Stimulated activated memory B cell treated with anti-CD40 and anti-IgM and Interleukin-4, amounts not matched to agents 10 μg/mL and 1 μg/mL and 100 μg/mL, for 72 hours (primary cell): ENCODE data around the gene TRPM1.

Experiments used
- ATAC-seq: fragments of 150-1000 bp; cut with Tn5 transposase; 2 replicates; pipeline ENCODE4 v1.10.0; 2021
- H3K27ac Mint-ChIP-seq: one replicate; pipeline ENCODE4 v1.8.0; 2022; ENCODE audit warnings: mild to moderate bottlenecking, mixed read lengths
- H3K27me3 Mint-ChIP-seq: one replicate; pipeline ENCODE4 v1.8.0; 2022; ENCODE audit warnings: mixed read lengths
- H3K36me3 Mint-ChIP-seq: one replicate; pipeline ENCODE4 v1.8.0; 2022; ENCODE audit warnings: mixed read lengths
- H3K4me1 Mint-ChIP-seq: one replicate; pipeline ENCODE4 v1.8.0; 2022; ENCODE audit warnings: mixed read lengths
- H3K4me3 Mint-ChIP-seq: one replicate; pipeline ENCODE4 v1.8.0; 2022; ENCODE audit warnings: mild to moderate bottlenecking, moderate library complexity, mixed read lengths
- H3K9me3 Mint-ChIP-seq: one replicate; pipeline ENCODE4 v1.8.0; 2022; ENCODE audit warnings: mixed read lengths

TRPM1 gene

DNA sequence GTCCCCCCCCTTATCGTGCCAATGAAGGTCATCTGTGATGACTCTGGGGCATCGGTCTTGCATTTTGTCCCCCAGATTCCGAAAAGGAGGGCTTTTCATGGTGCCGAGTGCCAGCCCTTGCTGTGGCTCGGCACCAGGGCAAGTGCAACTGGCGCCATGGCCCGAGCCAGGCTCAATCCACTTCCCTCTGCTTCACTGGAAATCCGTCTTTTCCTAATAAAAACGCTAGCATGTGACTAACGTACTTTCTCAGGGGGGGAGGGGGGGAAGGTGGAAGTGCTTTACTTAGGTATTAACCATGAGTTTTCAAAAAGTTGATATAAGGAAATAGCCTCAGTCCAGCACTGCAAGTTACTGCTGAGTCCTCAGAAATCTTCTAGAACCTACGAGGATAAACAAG lies 20.5 kb downstream of the TRPM1 start:
- Mint-ChIP-seq H3K36me3 (no peaks in the 10 kb centered on the region), H3K9me3 (no peaks in the 10 kb centered on the region), H3K4me3 (peak overlapping the region; percentile 82), H3K27me3 (no peaks in the 10 kb centered on the region), H3K27ac (no peak overlapping the region), H3K4me1 (peaks cover 33% of the 10 kb centered on the region)
- ATAC-seq = no peak

DNA sequence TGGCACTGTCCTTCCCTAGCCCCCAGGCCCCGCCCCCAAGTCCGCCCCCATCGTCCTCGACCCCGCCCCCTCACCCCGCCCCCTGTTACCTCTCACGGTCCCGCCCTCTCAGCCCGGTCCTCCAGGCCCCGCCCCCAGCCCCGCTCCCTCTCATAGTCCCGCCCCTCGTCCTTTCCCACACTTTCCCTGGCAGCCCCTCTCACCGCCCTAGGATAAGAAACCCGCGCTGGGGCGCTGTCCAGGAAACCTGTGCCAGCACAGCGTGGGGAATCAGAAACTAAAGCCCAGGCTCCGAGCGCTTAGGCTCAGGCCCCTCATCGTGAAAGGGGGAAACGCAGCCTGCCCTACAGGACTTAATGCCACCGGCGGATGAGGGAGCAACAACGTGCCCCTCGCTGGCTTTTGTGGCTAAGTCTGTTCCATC lies 20.9 kb downstream of the TRPM1 start:
- no peaks in the 10 kb centered on the region for H3K9me3 Mint-ChIP-seq
- H3K4me1 Mint-ChIP-seq = peaks cover 33% of the 10 kb centered on the region
- no peaks in the 10 kb centered on the region for H3K27me3 Mint-ChIP-seq
- peak overlapping the region; percentile 82 for H3K4me3 Mint-ChIP-seq
- ATAC-seq = peak; percentile 74
- H3K27ac Mint-ChIP-seq = no peak overlapping the region
- no peaks in the 10 kb centered on the region for H3K36me3 Mint-ChIP-seq

DNA sequence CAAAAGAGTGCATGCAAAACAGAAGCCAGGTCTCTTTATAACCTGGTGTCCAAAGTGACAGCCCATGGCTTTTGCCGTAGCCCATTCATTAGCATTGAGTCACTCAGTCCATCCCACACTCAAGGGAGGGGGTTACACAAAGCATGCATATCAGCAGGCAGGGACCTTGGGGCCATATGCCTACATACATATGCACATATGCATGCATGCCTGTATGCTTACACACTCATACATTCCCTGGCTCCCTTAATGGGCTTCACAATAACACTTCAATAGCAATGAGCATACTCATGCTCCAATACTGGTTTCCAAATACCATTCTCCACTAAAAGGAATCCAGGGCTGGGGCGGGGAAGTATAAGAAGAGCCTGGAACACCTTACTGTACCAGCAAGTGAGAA lies 22.0 kb downstream of the TRPM1 start:
- Mint-ChIP-seq H3K36me3 (no peaks in the 10 kb centered on the region), H3K27me3 (no peaks in the 10 kb centered on the region), H3K4me1 (peaks cover 33% of the 10 kb centered on the region), H3K4me3 (no peak overlapping the region), H3K9me3 (peaks cover 4% of the 10 kb centered on the region), H3K27ac (no peak overlapping the region)
- ATAC-seq = no peak

GRCh38 chr15:31078471-31078870 lies 23.1 kb downstream of the TRPM1 start:
- Mint-ChIP-seq H3K4me1 (peaks cover 33% of the 10 kb centered on the region), H3K9me3 (peaks cover 4% of the 10 kb centered on the region), H3K27ac (no peak overlapping the region), H3K4me3 (no peak overlapping the region), H3K36me3 (no peaks in the 10 kb centered on the region), H3K27me3 (no peaks in the 10 kb centered on the region)
- ATAC-seq = no peak

GRCh38 chr15:31077941-31078340 lies 23.6 kb downstream of the TRPM1 start:
- ATAC-seq = no peak
- Mint-ChIP-seq H3K4me3 (no peak overlapping the region), H3K4me1 (peaks cover 31% of the 10 kb centered on the region), H3K9me3 (peaks cover 4% of the 10 kb centered on the region), H3K27me3 (no peaks in the 10 kb centered on the region), H3K27ac (no peak overlapping the region), H3K36me3 (no peaks in the 10 kb centered on the region)

DNA sequence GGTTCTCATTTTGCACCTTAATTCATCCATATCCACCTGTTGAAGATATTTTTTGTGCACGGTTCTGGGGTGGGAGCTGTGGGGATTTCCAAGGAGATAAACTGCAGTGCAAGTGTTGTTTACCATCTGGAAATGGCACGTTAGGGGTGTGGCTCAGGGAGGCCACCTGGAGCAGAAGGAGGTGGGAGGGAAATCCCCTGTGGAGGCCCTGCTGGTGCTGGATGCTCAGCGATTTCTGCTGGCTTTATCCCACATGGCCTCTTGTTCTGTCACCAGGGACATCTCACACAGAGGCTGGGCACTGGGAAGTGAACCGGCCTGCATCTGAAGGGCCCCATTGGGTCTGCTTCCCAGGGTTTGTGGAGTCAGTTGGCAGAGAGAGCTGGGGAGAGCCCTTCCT lies 24.3 kb downstream of the TRPM1 start:
- no peak for ATAC-seq
- Mint-ChIP-seq H3K36me3 (no peaks in the 10 kb centered on the region), H3K4me3 (no peak overlapping the region), H3K4me1 (peaks cover 23% of the 10 kb centered on the region), H3K9me3 (peaks cover 4% of the 10 kb centered on the region), H3K27ac (no peak overlapping the region), H3K27me3 (no peaks in the 10 kb centered on the region)

- H3K4me1 Mint-ChIP-seq = peaks cover 12% of the 10 kb centered on the region
- no peak for ATAC-seq
- H3K36me3 Mint-ChIP-seq = no peaks in the 10 kb centered on the region
- H3K27me3 Mint-ChIP-seq = no peaks in the 10 kb centered on the region
- no peak overlapping the region for H3K4me3 Mint-ChIP-seq
- H3K9me3 Mint-ChIP-seq = peaks cover 4% of the 10 kb centered on the region
- H3K27ac Mint-ChIP-seq = no peak overlapping the region
These were observed 27.2 kb downstream of the TRPM1 start for GRCh38 chr15:31074321-31074720.

DNA sequence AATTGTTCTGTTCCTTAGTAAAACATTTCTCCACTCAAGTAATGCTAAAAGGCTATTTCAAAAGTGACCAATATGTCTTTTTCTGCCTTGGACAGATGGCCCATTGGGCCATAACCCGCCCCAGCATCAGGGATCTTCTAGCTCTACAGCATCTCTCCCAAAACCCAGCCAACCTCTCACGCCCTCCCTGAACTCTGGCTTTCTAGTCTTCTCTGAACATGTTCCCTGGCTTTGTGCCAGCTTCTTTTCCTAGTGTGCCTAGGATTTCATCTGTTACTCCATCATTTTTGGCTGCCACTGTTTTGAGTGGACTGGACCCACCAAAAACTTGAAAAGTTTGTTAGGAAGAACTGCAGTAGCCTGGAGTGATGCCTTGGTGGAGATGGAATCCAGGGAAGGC lies 30.7 kb downstream of the TRPM1 start:
- Mint-ChIP-seq H3K36me3 (no peaks in the 10 kb centered on the region), H3K4me1 (no peaks in the 10 kb centered on the region), H3K27me3 (no peaks in the 10 kb centered on the region), H3K4me3 (no peak overlapping the region), H3K27ac (no peak overlapping the region), H3K9me3 (peaks cover 4% of the 10 kb centered on the region)
- no peak for ATAC-seq

DNA sequence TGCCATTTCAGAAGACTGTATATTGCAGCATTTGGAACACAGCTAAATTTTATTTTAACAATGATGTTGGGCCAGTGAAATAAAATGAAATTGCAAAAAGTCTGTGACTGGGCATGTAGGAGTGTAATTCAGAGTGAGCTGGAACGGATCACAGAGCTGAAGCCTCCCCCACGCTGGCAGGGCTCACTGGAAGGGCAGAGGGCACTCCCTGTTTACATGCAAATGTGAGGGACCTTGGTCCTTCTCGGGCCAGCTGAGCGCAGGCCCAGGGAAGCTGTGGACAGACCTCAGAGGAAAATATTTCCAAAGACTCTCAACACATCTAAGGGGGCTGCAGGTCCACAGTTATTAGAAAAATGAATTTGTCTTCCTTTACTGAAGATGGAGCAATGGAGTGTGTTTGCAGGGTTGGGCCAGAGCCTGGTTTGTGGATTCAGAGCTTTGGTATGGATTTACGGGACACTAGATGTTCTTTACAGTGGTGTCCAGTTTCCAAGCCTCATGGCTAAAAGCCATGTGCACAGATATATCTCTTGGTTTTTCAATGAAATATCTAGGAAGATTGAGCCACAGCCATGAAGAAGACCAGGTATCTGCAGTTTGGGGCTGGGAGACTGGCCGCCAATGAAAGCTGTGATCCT lies 32.0 kb downstream of the TRPM1 start:
- H3K4me3 Mint-ChIP-seq = no peak overlapping the region
- H3K4me1 Mint-ChIP-seq = no peaks in the 10 kb centered on the region
- no peak overlapping the region for H3K27ac Mint-ChIP-seq
- no peaks in the 10 kb centered on the region for H3K27me3 Mint-ChIP-seq
- no peak for ATAC-seq
- no peaks in the 10 kb centered on the region for H3K9me3 Mint-ChIP-seq
- H3K36me3 Mint-ChIP-seq = no peaks in the 10 kb centered on the region

GRCh38 chr15:31067890-31068603 lies 33.5 kb downstream of the TRPM1 start:
- Mint-ChIP-seq H3K9me3 (no peaks in the 10 kb centered on the region), H3K27me3 (no peaks in the 10 kb centered on the region), H3K36me3 (no peaks in the 10 kb centered on the region), H3K4me1 (no peaks in the 10 kb centered on the region), H3K4me3 (no peak overlapping the region), H3K27ac (no peak overlapping the region)
- ATAC-seq = no peak

- H3K9me3 Mint-ChIP-seq = no peaks in the 10 kb centered on the region
- no peak overlapping the region for H3K4me3 Mint-ChIP-seq
- ATAC-seq = no peak
- H3K27me3 Mint-ChIP-seq = no peaks in the 10 kb centered on the region
- no peak overlapping the region for H3K27ac Mint-ChIP-seq
- H3K4me1 Mint-ChIP-seq = peaks cover 5% of the 10 kb centered on the region
- H3K36me3 Mint-ChIP-seq = no peaks in the 10 kb centered on the region
These were observed 35.7 kb downstream of the TRPM1 start for GRCh38 chr15:31065824-31066223.

- no peaks in the 10 kb centered on the region for H3K9me3 Mint-ChIP-seq
- ATAC-seq = no peak
- no peak overlapping the region for H3K27ac Mint-ChIP-seq
- no peak overlapping the region for H3K4me3 Mint-ChIP-seq
- H3K4me1 Mint-ChIP-seq = peaks cover 5% of the 10 kb centered on the region
- H3K27me3 Mint-ChIP-seq = no peaks in the 10 kb centered on the region
- no peaks in the 10 kb centered on the region for H3K36me3 Mint-ChIP-seq
These were observed 38.6 kb downstream of the TRPM1 start for GRCh38 chr15:31062911-31063310.

DNA sequence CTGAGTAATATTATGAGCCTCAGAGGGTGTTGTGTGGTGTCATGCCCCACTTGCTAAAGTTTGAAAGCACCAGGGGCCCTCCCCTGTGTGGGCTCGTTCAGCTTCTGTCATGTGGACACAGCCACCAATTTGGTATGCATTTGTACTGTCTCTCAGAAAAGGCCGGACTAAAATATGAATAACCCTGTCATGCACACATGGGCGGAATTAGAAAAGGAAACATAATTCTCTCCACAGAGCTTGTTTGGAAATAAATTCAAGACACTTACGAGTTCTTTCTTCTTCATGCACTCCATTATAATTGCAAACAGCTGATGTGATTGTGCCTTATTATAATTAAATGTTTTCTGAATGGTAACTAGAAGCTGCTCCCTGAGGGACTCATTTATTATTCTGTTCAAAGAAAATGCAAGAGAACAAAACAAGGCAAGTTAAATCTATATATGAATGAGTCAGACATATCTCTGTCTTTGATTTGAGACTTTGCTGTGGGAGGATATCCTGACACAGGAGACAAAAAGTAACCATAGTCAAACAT lies 39.1 kb downstream of the TRPM1 start:
- H3K4me3 Mint-ChIP-seq = no peak overlapping the region
- peak; percentile 83 for ATAC-seq
- H3K36me3 Mint-ChIP-seq = no peaks in the 10 kb centered on the region
- peaks cover 5% of the 10 kb centered on the region for H3K4me1 Mint-ChIP-seq
- H3K27me3 Mint-ChIP-seq = no peaks in the 10 kb centered on the region
- no peaks in the 10 kb centered on the region for H3K9me3 Mint-ChIP-seq
- H3K27ac Mint-ChIP-seq = no peak overlapping the region

- Mint-ChIP-seq H3K27me3 (no peaks in the 10 kb centered on the region), H3K9me3 (peaks cover 10% of the 10 kb centered on the region), H3K4me3 (no peak overlapping the region), H3K4me1 (peaks cover 5% of the 10 kb centered on the region), H3K36me3 (peaks cover 5% of the 10 kb centered on the region), H3K27ac (no peak overlapping the region)
- ATAC-seq = no peak
These were observed 40.9 kb downstream of the TRPM1 start for GRCh38 chr15:31060429-31061140.

- no peak for ATAC-seq
- Mint-ChIP-seq H3K4me1 (peaks cover 5% of the 10 kb centered on the region), H3K36me3 (peaks cover 5% of the 10 kb centered on the region), H3K27ac (no peak overlapping the region), H3K4me3 (no peak overlapping the region), H3K27me3 (no peaks in the 10 kb centered on the region), H3K9me3 (peaks cover 11% of the 10 kb centered on the region)
These were observed 43.1 kb downstream of the TRPM1 start for GRCh38 chr15:31058236-31058962.
